ENCODE results near the gene RFTN1.

DNA sequence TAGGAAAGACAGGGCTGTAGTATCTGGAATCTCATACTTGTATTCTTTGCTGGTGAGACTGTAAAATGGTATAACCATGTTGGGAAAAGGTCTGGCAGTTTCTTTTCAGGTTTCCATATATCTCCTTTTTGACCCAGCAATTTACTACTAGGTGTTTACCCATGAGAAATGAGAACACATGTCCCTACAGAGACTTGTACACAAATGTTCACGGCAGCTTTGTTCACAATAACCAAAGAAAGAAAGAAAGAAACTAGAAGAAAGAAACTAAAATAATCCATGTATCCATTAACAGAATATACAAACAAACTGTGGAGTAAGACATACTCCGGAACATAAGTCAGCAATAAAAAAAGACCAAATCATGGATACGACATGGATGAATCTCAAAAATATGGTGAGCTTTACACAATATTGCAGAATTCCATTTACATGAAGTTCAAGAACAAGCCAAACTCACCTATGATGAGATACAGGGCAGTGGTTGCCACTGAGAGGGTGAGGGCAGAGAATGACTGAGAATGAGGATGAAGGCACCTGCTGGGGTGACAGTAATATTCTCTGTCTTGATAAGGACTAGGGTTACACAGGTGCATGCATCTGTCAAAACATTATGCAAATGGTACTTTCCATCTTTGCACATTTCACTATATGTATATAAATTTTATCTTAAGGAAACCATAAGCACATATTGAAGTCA lies 2.7 kb downstream of the RFTN1 start:
- TF ChIP-seq POLR2A (IDR thresholded peaks at IDR 0.05) = no peak
- TF ChIP-seq, protein P1, sequence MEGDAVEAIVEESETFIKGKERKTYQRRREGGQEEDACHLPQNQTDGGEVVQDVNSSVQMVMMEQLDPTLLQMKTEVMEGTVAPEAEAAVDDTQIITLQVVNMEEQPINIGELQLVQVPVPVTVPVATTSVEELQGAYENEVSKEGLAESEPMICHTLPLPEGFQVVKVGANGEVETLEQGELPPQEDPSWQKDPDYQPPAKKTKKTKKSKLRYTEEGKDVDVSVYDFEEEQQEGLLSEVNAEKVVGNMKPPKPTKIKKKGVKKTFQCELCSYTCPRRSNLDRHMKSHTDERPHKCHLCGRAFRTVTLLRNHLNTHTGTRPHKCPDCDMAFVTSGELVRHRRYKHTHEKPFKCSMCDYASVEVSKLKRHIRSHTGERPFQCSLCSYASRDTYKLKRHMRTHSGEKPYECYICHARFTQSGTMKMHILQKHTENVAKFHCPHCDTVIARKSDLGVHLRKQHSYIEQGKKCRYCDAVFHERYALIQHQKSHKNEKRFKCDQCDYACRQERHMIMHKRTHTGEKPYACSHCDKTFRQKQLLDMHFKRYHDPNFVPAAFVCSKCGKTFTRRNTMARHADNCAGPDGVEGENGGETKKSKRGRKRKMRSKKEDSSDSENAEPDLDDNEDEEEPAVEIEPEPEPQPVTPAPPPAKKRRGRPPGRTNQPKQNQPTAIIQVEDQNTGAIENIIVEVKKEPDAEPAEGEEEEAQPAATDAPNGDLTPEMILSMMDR (IDR thresholded peaks at IDR 0.05) = no peak
